ELF-1 (cell line): ENCODE results near the gene KRT33A.
"Not testable (repeated sequence)": the region's sequence is repeated elsewhere in the genome, so short reads cannot be mapped to it uniquely, and the experiment has no call there.

Source experiments
- DNase-seq: peaks from one replicate; pipeline ENCODE4 v3.0.0-alpha.2; 2016; ENCODE audit warnings: low read depth, low spot score

KRT33A gene

GRCh38 chr17:41350381-41350878 lies at the start of gene KRT33A:
TSS of gene KRT33A (minus strand) at chr17:41350828. CDS start at chr17:41350767, 61 bp downstream.
- DNase-seq = not testable (repeated sequence)

DNA sequence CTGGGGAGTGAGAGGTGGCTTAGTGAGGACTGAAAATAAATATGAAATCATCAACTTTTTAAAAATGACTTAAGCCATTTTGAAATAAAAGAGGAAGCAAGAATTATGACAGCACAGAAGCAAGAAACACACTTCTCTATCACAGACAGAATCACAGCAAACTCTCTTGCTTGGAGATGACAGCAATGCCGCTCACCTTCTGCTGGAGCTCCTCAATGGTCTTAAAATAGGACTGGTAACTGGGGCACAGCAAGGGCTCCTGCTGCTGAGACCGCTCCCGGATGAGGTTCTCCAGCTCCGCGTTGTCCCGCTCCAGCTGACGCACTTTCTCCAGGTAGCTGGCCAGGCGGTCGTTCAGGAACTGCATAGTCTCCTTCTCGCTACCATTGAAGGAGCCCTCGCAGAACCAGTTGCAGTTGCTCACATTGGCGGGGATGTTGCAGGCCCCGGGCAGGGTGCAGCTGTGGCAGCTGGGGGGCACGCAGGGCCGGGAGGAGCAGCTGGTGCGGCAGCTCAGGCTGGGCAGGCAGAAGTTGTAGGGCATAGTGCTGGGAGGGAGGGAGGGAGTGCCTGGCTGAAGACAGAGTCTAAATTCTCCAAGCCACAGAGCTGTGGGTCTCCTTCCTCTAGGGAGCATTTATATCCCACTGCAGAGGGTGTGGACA lies 46.5 kb upstream of the KRT33A start, which contains the start of gene KRT31:
Gene KRT31 (minus strand): TSS at position 613 of the 665 bp plus-strand sequence. CDS start 69 bp downstream, at position 544.
- DNase-seq = no peak

- no peak for DNase-seq
Measured at GRCh38 chr17:41396340-41396739, 45.7 kb upstream of the KRT33A start.

DNA sequence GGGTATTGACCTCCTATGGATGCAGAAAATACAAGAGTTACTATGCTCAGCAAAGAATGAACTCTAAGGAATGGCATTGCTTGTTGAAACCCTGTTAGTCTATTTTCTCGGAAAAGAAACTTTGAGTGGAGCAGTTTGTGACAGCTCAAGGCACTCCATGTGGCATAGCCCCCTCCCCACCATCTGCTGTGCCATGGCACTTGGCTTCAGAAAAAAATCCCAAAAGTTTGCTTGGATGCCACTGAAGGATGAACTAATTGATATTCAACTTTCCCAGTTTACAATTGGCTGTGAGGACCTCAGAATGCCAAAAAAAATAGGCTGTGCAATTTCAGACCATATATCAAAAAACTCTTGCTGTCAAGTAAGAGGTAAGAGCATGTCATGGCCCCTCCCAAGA lies 45.0 kb upstream of the KRT33A start:
- no peak for DNase-seq

GRCh38 chr17:41395044-41395443 lies 44.4 kb upstream of the KRT33A start:
- not testable (repeated sequence) for DNase-seq

DNA sequence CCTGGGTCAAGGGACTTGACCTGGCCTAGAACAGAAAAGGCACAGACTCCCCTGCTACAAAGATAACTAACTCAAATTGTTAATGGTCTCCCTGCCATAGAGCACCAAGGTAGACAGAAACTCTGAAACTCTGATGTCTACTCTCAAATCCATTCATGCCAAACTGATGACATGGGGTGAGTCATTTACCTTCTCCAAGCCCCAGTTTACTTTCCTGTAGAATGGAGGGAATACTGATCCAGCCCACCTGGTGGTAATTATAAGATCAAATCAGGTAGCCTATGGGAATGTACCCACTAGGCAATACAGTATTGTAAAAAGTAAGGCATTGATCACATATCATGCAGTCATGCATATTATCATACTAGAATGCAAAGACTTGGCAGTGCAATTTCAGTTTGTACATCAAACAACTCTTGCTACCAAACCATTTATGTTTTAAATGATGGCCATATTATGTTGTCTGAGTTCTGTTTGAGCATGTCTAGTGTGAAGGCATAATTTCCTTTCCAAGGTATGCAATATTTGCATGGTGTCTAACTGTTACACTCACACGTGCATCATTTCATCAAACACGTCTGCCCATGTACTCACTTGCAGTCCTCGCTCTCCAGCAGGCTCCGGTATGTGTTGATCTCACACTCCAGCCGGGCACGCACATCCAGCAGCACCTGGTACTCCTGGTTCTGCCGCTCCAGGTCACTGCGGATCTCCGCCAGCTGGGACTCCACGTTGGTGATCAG lies 43.8 kb upstream of the KRT33A start:
- DNase-seq = no peak

DNA sequence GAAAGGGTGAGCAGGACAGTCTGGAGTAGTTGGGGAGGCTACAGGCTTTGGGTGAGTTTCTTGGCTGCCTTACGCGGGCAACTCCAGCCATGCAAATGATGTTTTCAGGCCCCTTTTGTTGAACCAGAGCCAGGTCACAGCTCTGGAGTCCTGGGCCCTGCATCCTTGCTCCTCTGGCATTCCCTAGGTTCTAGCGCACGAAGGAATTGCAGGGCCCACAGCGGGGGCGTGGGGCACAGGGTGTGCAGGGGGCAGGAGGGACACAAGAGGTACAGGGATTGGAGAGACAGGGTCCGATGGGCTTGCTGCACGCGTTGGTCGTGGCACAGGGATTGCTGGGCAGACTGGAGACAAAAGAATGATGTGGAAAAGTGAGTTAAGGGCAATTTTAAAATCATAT lies 43.2 kb upstream of the KRT33A start:
- no peak for DNase-seq

- DNase-seq = no peak
Measured at GRCh38 chr17:41393294-41393693, 42.7 kb upstream of the KRT33A start.

DNA sequence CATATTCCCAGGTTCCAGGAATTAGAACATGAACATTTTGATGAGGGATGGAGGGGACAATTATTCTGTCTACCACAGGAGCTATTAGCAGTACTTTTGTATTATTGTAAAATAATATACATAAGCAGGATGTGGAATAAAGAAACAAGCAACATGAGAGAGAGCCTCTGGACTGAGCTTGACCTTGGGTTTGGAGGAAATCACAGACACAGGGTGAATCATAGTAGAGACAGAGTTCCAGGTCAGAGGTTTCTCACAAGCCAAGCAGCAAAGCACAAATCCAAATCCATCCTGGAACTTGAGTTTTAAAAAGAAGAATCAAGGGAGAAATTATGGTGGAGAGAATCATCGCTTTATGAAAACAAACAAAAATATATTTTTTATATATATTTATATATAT lies 41.6 kb upstream of the KRT33A start:
- no peak for DNase-seq

DNA sequence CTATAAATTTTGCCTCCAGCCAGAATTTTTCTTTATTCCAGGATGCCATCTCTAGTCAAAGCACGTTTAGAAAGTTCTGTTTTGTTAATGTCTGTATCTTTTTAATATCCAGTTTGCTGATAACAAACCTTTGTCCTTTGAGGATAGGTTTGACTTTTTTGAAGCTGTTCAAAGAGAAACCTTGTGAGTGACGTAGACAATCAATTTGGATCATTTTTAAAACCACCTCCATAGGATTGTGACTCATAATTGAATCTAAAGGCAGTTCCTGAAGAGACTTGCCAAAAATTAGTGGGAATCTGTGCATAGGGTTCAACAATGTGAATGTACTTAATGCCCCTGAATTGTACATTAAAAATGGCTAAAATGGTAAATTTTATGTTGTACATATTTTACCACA lies 40.9 kb upstream of the KRT33A start:
- no peak for DNase-seq

- DNase-seq = peak; percentile 50
Measured at GRCh38 chr17:41390411-41390938, 39.8 kb upstream of the KRT33A start.

DNA sequence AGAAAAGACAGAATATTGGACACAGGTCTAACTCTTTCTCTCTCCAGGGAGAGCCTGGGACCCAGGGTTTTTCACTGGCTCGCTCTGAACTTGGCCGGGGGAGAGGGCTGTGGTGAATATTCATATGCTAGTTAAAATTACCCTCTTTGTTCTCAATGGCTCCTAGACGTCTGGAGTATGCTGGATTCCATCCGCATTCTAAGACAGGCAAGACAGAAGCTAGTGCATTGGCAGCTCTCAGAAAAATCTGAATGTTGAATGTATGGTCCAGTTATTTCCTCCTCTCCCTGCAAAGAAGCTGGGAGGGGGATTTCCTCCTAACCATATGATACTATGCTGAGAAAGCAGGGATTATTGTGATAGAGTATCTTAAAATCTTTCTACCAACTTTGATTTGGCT lies 37.0 kb upstream of the KRT33A start:
- DNase-seq = no peak

GRCh38 chr17:41386227-41386626 lies 35.6 kb upstream of the KRT33A start:
- no peak for DNase-seq

DNA sequence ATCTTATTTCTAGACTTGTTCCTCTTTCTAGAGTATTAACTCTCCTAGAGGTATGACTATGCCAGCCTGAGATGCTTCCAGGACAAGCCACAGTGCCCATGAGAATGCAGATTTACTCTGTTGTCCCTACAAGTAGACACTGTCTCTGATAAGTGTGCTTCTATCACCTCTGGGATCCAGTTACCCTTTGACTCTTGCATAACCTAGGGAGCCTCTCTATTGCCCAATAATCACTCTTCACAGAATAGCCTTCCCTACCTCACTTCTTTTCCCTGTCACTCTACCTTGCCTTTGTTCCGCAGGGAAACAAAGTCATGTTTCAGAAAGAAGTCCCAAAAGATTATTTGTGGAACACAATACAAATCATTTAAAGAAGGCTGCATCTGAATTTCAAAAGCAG lies 33.1 kb upstream of the KRT33A start:
- DNase-seq = no peak

GRCh38 chr17:41382394-41382793 lies 31.8 kb upstream of the KRT33A start:
- DNase-seq = no peak

GRCh38 chr17:41381943-41382342 lies 31.3 kb upstream of the KRT33A start, which contains the start of gene KRT34:
TSS of gene KRT34 (minus strand) at chr17:41382306. CDS start at chr17:41382246, 60 bp downstream.
- not testable (repeated sequence) for DNase-seq

- not testable (repeated sequence) for DNase-seq
Measured at GRCh38 chr17:41380091-41380490, 29.5 kb upstream of the KRT33A start.

- DNase-seq = no peak
Measured at GRCh38 chr17:41377546-41377945, 26.9 kb upstream of the KRT33A start.

GRCh38 chr17:41369713-41370112 lies 19.1 kb upstream of the KRT33A start, which contains the start of gene KRT33B:
TSS of gene KRT33B (minus strand) at chr17:41369813. CDS start at chr17:41369750, 63 bp downstream.
- DNase-seq = no peak

DNA sequence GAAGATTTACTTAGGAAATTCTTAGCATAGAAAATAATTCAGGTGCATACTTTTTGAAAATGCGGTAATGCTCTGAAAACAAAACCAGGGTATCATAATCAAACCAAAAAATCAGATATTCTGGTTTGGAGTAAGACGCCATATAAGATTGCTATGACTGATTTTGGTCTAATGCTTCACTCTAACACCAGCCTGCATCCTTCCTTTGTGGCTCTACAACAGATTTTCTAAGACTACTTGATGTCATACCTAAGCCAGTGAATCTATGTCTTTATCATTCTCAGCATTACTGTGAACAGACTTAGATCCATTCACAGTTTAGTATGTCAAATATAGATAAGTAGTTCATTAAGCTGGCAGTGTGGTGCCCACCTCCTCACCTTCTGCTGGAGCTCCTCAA lies 18.4 kb upstream of the KRT33A start:
- DNase-seq = no peak

GRCh38 chr17:41367426-41368075 lies 16.9 kb upstream of the KRT33A start:
- DNase-seq = no peak

GRCh38 chr17:41366070-41366469 lies 15.4 kb upstream of the KRT33A start:
- no peak for DNase-seq
